ENCODE measurements around the gene LYVE1. TPM values are rescaled to one million over a fixed set of nuclear protein-coding genes. Genes with fewer than 3 reads are reported as not detected.

LYVE1 gene
- polyA plus RNA-seq, 12 donors, result 43.4 to 111 (median 84.8) TPM; not detected in 1

DNA sequence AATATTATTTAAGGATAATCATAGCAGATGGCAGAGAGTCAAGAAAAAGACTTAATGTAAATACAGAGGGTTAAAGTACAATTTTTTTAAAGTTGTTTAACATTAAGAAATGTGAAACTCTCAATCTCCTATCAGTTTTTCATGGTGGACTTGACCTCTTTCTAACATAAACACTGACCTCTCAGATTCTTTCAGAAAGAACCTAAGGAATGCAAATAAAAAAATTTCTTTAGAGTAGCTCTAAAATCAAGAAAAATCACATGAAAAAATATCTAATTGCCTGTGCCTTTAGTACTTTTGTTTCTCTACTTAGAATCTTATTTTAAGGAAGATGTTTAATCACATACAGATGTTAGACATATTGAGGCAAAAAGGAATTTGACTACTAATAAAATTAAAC is 40.3 kb downstream of the LYVE1 start:
- DNase-seq, result no peak

- DNase-seq, result no peak
Observed at GRCh38 chr11:10526974-10527918, 41.2 kb downstream of the LYVE1 start.

GRCh38 chr11:10524471-10524870 is 44.0 kb downstream of the LYVE1 start:
- DNase-seq, result no peak

DNA sequence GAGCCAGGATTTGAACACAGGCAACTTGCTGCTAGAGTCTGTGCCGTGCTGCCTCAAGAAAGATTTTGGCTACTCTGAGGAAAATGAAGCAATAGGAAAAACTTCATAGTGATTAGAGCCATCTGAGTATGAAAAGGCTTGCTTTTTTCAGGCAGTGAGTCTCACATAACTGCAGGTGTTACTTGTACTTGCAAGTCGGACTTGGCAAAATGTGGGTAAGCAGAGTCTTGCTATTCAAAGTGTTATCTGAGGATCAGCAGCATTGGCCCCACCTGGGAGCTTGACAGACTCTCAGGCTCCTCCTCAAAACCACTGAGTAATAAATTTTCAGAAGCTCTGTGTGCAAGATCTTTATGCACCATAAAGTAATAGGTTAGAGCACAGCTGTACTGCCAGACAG is 45.5 kb downstream of the LYVE1 start:
- no peak for DNase-seq

GRCh38 chr11:10522276-10522675 is 46.2 kb downstream of the LYVE1 start:
- DNase-seq, result no peak

DNA sequence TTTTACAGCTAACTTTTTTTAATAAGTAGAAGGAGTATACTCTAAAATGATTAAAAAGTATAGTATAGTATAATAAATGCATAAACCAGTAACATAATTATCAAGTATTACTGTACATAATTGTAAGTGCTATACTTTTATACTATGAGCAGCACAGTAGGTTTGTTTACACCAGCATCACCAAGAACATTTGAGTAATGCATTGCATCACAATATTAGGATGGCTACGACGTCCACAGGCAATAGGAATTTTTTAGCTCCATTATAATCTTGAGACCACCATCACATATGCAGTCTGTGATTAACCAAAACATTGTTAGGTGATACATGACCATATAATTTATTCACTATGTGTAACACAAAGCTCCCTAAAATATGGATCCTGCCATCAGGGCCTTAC is 47.9 kb downstream of the LYVE1 start:
- DNase-seq, result no peak

- DNase-seq, result no peak
Observed at GRCh38 chr11:10519630-10520029, 48.8 kb downstream of the LYVE1 start.

DNA sequence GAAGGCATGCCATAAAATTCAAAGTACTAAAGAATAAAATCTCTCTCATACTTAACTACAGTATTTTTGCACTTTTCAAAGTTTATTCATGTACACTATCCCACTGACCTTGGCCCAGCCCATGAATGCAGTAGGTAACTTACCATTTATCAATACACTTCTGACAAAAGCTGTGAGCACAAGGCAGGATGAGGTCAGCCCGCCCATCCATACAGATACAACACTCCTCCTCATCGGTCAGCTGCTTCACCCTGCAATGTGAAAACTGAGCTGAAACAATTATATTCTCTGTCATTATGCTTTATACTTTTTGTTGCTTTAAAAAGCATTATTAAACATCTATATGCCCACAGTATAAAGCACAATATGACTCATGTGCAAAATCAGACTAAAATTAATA is 49.6 kb downstream of the LYVE1 start:
- DNase-seq, result no peak

DNA sequence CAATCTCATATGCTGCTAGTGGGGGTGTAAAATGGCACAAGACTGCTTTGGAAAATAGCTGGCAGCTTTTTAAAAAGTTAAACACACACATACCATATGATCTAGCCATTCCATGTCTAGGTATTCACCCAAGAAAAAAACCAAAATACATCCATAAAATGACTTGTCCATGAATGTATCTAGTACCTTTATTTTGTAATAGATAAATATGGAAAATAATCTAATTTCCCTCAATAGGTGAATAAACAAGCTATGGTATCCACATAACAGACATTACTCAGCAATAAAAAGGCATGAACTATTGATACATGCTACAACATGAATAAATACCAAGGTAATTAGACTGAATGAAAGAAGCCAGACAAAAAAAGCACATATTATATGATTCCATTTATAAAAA is 50.3 kb downstream of the LYVE1 start:
- DNase-seq, result no peak

DNA sequence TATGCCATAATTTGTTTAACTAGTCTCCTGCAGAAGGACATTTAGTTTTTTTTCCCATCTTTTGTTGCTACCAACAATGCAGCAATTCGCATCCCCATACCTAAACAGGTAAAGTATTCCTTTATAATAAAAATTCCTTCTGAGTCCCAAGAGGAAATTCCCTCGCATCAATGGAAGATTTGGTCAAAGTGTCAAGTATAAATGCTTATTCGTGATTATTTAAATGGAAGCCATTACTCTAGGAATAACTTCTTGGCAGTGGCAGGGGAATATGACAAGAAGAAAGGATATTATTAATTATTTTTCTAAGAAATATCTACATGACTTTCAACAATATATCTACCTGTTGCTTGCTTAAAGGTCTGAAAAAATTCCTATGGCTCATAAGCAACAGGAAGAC is 53.0 kb downstream of the LYVE1 start:
- DNase-seq, result no peak

DNA sequence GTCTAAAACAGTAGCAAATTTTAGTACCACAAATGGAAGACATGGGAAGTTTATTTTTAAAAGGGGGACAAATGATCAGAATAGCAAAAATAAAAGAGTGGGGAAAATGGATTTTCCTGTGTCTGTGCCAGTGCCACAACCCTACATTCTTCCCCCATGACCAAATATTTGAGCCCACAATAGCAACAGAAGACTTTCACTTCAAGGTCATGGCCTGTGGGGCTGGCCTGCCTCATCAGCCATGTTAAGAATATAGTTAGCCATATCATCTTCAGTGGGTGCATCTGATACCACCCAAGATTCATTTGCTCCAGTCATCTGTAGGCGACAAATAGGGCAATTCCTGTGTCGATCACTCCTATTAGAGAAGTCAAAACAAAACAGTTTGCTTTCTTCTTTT is 53.8 kb downstream of the LYVE1 start:
- no peak for DNase-seq

DNA sequence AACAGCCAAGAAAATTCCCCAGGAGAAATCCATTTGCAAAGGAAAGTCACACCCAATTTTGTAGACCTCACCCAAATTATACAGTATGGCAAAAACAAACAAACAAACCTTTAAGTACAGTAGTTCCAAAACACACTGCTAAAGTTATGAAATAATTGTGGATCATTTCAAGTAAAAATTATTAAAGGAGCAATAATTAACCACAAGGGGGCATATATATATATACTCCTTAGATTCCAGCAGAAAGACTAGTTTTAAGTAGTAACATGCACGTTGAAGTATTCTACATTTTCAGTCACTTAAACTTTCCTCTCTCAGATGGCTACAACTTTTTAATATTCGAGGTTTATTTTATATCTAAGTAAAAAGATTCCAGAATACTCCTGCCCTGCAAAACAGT is 54.3 kb downstream of the LYVE1 start:
- DNase-seq, result no peak

DNA sequence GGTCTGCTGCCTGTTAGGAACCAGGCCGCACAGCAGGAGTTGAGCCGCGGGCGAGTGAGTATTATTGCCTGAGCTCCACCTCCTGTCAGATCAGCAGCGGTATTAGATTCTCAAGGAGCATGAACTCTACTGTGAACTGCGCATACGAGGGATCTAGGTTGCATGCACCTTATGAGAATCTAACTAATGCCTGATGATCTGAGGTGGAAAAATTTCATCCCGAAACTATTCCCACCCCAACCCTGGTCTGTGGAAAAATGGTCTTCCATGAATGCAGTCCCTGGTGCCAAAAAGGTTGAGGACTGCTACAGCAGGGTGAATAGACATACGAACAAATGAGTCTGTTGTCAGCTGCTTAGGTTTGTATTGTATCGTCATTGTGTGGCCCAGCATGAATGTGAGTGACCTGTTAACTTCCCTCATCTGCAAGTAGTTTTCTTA is 57.3 kb downstream of the LYVE1 start:
- DNase-seq, result no peak

Other genes starting within 250 kb of the LYVE1 start
- 10 to 100 TPM in 1 of 12 donors, 1 to 10 TPM in 10, not detected in 1; 2.8 to 16.4 (median 5.6) TPM for gene AMPD3, start 113.4 kb downstream of the LYVE1 start, polyA plus RNA-seq (ENCODE audit: insufficient read length in 12 of 12)
- 10 to 100 TPM in 11 of 12 donors, not detected in 1; 19.4 to 33.5 (median 24.9) TPM for gene RNF141, start 27.5 kb downstream of the LYVE1 start, polyA plus RNA-seq (ENCODE audit: insufficient read length in 12 of 12)
- 1 to 10 TPM in 11 of 12 donors, not detected in 1; 3.6 to 7.2 (median 4.7) TPM for gene IRAG1, start 125.1 kb upstream of the LYVE1 start, polyA plus RNA-seq (ENCODE audit: insufficient read length in 12 of 12)
- gene CTR9, start 182.6 kb upstream of the LYVE1 start, polyA plus RNA-seq (ENCODE audit: insufficient read length in 12 of 12), result 10 to 100 TPM in 11 of 12 donors, not detected in 1; 27.2 to 55.8 (median 34.0) TPM
- gene EIF4G2, start 240.3 kb upstream of the LYVE1 start, polyA plus RNA-seq (ENCODE audit: insufficient read length in 12 of 12), result 1,000 to 10,000 TPM in 2 of 12 donors, 100 to 1,000 TPM in 10; 716 to 2,133 (median 842) TPM